IMR-90 (cell line): ENCODE results near the gene COL19A1.

ENCODE experiments used
- BHLHE40 ChIP-seq: fragments of 150-350 bp; IDR thresholded peaks from 2 replicates; pipeline ENCODE4 v1.6.1; 2016; ENCODE audit warnings: mild to moderate bottlenecking, low read depth, low read length
- FOS ChIP-seq: fragments of 150-350 bp; IDR thresholded peaks from 2 replicates; pipeline ENCODE4 v1.6.1; 2016; ENCODE audit warnings: low read depth, low read length
- MAZ ChIP-seq: IDR thresholded peaks from 2 replicates; pipeline ENCODE4 v1.6.1; 2012; ENCODE audit warnings: low read depth, mild to moderate bottlenecking, low read length, improper control_type of control experiment, moderate library complexity, borderline replicate concordance
- MXI1 ChIP-seq: IDR thresholded peaks from 2 replicates; pipeline ENCODE4 v1.6.1; 2012; ENCODE audit warnings: low read depth, mild to moderate bottlenecking, low read length, moderate library complexity, borderline replicate concordance
- POLR2A ChIP-seq: IDR thresholded peaks from 2 replicates; pipeline ENCODE4 v1.6.1; 2012; ENCODE audit warnings: mild to moderate bottlenecking, low read depth, low read length
- RAD21 ChIP-seq: IDR thresholded peaks from 2 replicates; pipeline ENCODE4 v1.6.1; 2012; ENCODE audit warnings: low read length, improper control_type of control experiment
- RFX5 ChIP-seq: IDR thresholded peaks from 2 replicates; pipeline ENCODE4 v1.8.0; 2012; ENCODE audit warnings: low read depth, mild to moderate bottlenecking, low read length, moderate library complexity
- TF ChIP-seq, protein P1 (sequence below): conservative IDR thresholded peaks from 2 replicates; pipeline ENCODE4 v1.5.1; 2012; ENCODE audit warnings: mild to moderate bottlenecking, low read depth, low read length, improper control_type of control experiment

DNA sequence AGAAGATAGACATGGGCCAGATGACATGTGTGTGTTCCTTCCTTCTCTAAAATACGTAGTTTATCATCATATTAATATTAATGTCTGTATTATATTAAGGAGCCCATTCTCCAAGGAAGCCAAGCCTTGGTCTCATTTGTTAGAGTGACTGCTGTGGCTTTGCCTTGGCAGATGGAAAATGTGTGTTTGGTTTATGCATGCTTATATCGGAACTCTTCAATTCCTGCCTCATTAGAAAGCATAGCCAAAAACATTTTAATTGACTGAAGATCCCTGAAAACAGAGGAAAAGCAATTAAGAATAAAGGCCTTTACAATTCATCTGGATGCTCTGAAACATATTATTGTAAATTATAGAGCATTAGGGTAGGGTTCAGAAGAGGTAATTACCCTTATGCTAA is 330.2 kb downstream of the COL19A1 start:
- TF ChIP-seq, protein P1, sequence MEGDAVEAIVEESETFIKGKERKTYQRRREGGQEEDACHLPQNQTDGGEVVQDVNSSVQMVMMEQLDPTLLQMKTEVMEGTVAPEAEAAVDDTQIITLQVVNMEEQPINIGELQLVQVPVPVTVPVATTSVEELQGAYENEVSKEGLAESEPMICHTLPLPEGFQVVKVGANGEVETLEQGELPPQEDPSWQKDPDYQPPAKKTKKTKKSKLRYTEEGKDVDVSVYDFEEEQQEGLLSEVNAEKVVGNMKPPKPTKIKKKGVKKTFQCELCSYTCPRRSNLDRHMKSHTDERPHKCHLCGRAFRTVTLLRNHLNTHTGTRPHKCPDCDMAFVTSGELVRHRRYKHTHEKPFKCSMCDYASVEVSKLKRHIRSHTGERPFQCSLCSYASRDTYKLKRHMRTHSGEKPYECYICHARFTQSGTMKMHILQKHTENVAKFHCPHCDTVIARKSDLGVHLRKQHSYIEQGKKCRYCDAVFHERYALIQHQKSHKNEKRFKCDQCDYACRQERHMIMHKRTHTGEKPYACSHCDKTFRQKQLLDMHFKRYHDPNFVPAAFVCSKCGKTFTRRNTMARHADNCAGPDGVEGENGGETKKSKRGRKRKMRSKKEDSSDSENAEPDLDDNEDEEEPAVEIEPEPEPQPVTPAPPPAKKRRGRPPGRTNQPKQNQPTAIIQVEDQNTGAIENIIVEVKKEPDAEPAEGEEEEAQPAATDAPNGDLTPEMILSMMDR = no peak
- TF ChIP-seq POLR2A (no peak), MAZ (no peak), MXI1 (no peak), RAD21 (no peak), BHLHE40 (no peak), FOS (no peak), RFX5 (no peak)
